H9 (cell line): ENCODE data around the gene SMAD6. TPM values are rescaled to one million over a fixed set of nuclear protein-coding genes. Genes with fewer than 3 reads are reported as not detected.

Experiments
- DNase-seq: peaks from one replicate; pipeline ENCODE4 v3.0.0-alpha.2; 2017
- H2AFZ ChIP-seq: one replicate; pipeline ENCODE4 v1.6.1; 2013; ENCODE audit warnings: mild to moderate bottlenecking, low read length, control low read depth, moderate library complexity
- H2AK5ac ChIP-seq: 2 replicates; pipeline ENCODE4 v1.6.1; 2013; ENCODE audit warnings: low read length, control low read depth, mixed read lengths; ENCODE audit not compliant: insufficient read length
- H2BK120ac ChIP-seq: one replicate; pipeline ENCODE4 v1.6.1; 2013; ENCODE audit warnings: low read depth, mild to moderate bottlenecking, low read length, control low read depth, inconsistent platforms; ENCODE audit not compliant: poor library complexity, severe bottlenecking
- H2BK12ac ChIP-seq: 2 replicates; pipeline ENCODE4 v1.6.1; 2013; ENCODE audit warnings: low read length, control low read depth, mixed read lengths, low read depth; ENCODE audit not compliant: insufficient read length
- H2BK15ac ChIP-seq: 2 replicates; pipeline ENCODE4 v1.6.1; 2013; ENCODE audit warnings: low read depth, low read length, control low read depth
- H2BK20ac ChIP-seq: one replicate; pipeline ENCODE4 v1.6.1; 2013; ENCODE audit warnings: low read depth, mild to moderate bottlenecking, low read length, control low read depth, inconsistent platforms; ENCODE audit not compliant: poor library complexity, severe bottlenecking
- H2BK5ac ChIP-seq: 2 replicates; pipeline ENCODE4 v1.6.1; 2013; ENCODE audit warnings: low read length, control low read depth, mixed read lengths; ENCODE audit not compliant: insufficient read length
- H3K14ac ChIP-seq: 2 replicates; pipeline ENCODE4 v1.6.1; 2013; ENCODE audit warnings: low read length, control low read depth; ENCODE audit not compliant: insufficient read depth
- H3K18ac ChIP-seq: 2 replicates; pipeline ENCODE4 v1.6.1; 2013; ENCODE audit warnings: low read depth, mild to moderate bottlenecking, mixed read lengths, low read length, control low read depth; ENCODE audit not compliant: insufficient read length
- H3K23ac ChIP-seq: 2 replicates; pipeline ENCODE4 v1.6.1; 2013; ENCODE audit warnings: low read length, control low read depth, mixed read lengths, low read depth; ENCODE audit not compliant: insufficient read length
- H3K23me2 ChIP-seq: 2 replicates; pipeline ENCODE4 v1.6.1; 2013; ENCODE audit warnings: low read depth, mild to moderate bottlenecking, mixed read lengths, low read length, control low read depth; ENCODE audit not compliant: insufficient read length, poor library complexity, severe bottlenecking
- H3K27ac ChIP-seq: 2 replicates; pipeline ENCODE4 v1.5.1; 2013; ENCODE audit warnings: low read length, control low read depth, mixed read lengths, low read depth; ENCODE audit not compliant: insufficient read length
- H3K27me3 ChIP-seq: 2 replicates; pipeline ENCODE4 v1.6.1; 2013; ENCODE audit warnings: low read length, control low read depth, inconsistent platforms; ENCODE audit not compliant: insufficient read depth
- H3K4ac ChIP-seq: 2 replicates; pipeline ENCODE4 v1.6.1; 2013; ENCODE audit warnings: low read depth, mild to moderate bottlenecking, control low read depth, inconsistent platforms, low read length, moderate library complexity
- H3K4me1 ChIP-seq: 2 replicates; pipeline ENCODE4 v1.6.1; 2013; ENCODE audit warnings: low read length, control low read depth, inconsistent platforms; ENCODE audit not compliant: insufficient read depth
- H3K4me2 ChIP-seq: 2 replicates; pipeline ENCODE4 v1.6.1; 2013; ENCODE audit warnings: low read length, control low read depth, mixed read lengths; ENCODE audit not compliant: insufficient read length, insufficient read depth
- H3K56ac ChIP-seq: 2 replicates; pipeline ENCODE4 v1.6.1; 2013; ENCODE audit warnings: low read depth, mild to moderate bottlenecking, mixed read lengths, low read length, control low read depth; ENCODE audit not compliant: insufficient read length
- H3K79me1 ChIP-seq: 2 replicates; pipeline ENCODE4 v1.6.1; 2013; ENCODE audit warnings: low read depth, mild to moderate bottlenecking, moderate library complexity, low read length, control low read depth, inconsistent platforms; ENCODE audit not compliant: insufficient read depth, poor library complexity, severe bottlenecking
- H3K79me2 ChIP-seq: 2 replicates; pipeline ENCODE4 v1.6.1; 2013; ENCODE audit warnings: low read length, control low read depth, inconsistent platforms; ENCODE audit not compliant: insufficient read depth
- H3K9ac ChIP-seq: 2 replicates; pipeline ENCODE4 v1.6.1; 2013; ENCODE audit warnings: low read length, control low read depth, mixed read lengths; ENCODE audit not compliant: insufficient read length; ENCODE audit errors: extremely low read depth
- H3K9me3 ChIP-seq: one replicate; pipeline ENCODE4 v1.6.1; 2013; ENCODE audit warnings: low read depth, low read length, inconsistent platforms; ENCODE audit not compliant: control insufficient read depth
- H3T11ph ChIP-seq: one replicate; pipeline ENCODE4 v1.6.1; 2013; ENCODE audit warnings: mild to moderate bottlenecking, low read length, control low read depth, inconsistent platforms
- H4K20me1 ChIP-seq: one replicate; pipeline ENCODE4 v1.6.1; 2013; ENCODE audit not compliant: control insufficient read depth, insufficient read length, insufficient read depth
- H4K5ac ChIP-seq: 2 replicates; pipeline ENCODE4 v1.6.1; 2013; ENCODE audit warnings: low read depth, mild to moderate bottlenecking, mixed read lengths, low read length, control low read depth; ENCODE audit not compliant: insufficient read length
- H4K8ac ChIP-seq: replicated peaks from 2 replicates; pipeline ENCODE4 v1.6.1; 2013; ENCODE audit warnings: low read length, control low read depth, mixed read lengths, low read depth; ENCODE audit not compliant: insufficient read length
- H4K91ac ChIP-seq: 2 replicates; pipeline ENCODE4 v1.6.1; 2013; ENCODE audit warnings: low read depth, mild to moderate bottlenecking, moderate library complexity, mixed read lengths, low read length, control low read depth; ENCODE audit not compliant: insufficient read length
- H3K27ac Mint-ChIP-seq, 3 experiments: 2 replicates in 2 of 3; 3 replicates in 1 of 3; pipeline ENCODE4 v1.8.0; 2020 to 2021; ENCODE audit warnings: mixed read lengths in 3 of 3, mild to moderate bottlenecking in 1 of 3, moderate library complexity in 1 of 3
- H3K27me3 Mint-ChIP-seq: 2 replicates; pipeline ENCODE4 v1.8.0; 2021; ENCODE audit warnings: low read depth, mild to moderate bottlenecking, moderate library complexity, mixed read lengths
- H3K36me3 Mint-ChIP-seq, 3 experiments: 2 replicates in 2 of 3; 3 replicates in 1 of 3; pipeline ENCODE4 v1.8.0; 2020 to 2021; ENCODE audit warnings: low read depth in 3 of 3, mixed read lengths in 3 of 3; ENCODE audit not compliant: insufficient read depth in 1 of 3
- H3K4me1 Mint-ChIP-seq, 2 experiments: 2 replicates each; pipeline ENCODE4 v1.8.0; 2020; ENCODE audit warnings: mixed read lengths in 2 of 2
- H3K4me3 Mint-ChIP-seq, 2 experiments: 2 replicates in 1 of 2; 3 replicates in 1 of 2; pipeline ENCODE4 v1.8.0; 2020 to 2021; ENCODE audit warnings: mild to moderate bottlenecking in 2 of 2, mixed read lengths in 2 of 2, moderate library complexity in 1 of 2
- H3K9me3 Mint-ChIP-seq, 2 experiments: 2 replicates in 1 of 2; 3 replicates in 1 of 2; pipeline ENCODE4 v1.8.0; 2020; ENCODE audit warnings: mild to moderate bottlenecking in 2 of 2, mixed read lengths in 2 of 2, moderate library complexity in 1 of 2
- CTCF ChIP-seq: fragments of 200-600 bp; sonication (generic); conservative IDR thresholded peaks from 3 replicates; pipeline ENCODE4 v1.8.0; 2021; ENCODE audit warnings: antibody characterized with exemption, mild to moderate bottlenecking
- WGBS: extraction: QIAGEN DNeasy Blood & Tissue Kit; methylation state at CpG from one replicate; pipeline ENCODE4 v1.1.7; 2013; ENCODE audit warnings: missing lambda C conversion rate, low lambda C conversion rate, mixed read lengths; ENCODE audit not compliant: insufficient read length; ENCODE audit errors: extremely low coverage; 5-methylcytosine and 5-hydroxymethylcytosine counted together
- total RNA-seq: library from RNA; stranded (reverse); gene quantifications from 2 replicates; pipeline ENCODE4 v1.2.1, GENCODE V29; 2021

SMAD6 gene
- total RNA-seq, 1 experiment from 2014 or later, result 6.0 TPM

GRCh38 chr15:66707310-66708082 lies 5.5 kb downstream of the SMAD6 start:
- Mint-ChIP-seq H3K36me3 (peaks cover 0 to 9% (median 7%) of the 10 kb centered on the region in 3 experiments; a peak in 5 of 7 replicates), H3K27me3 (peaks cover 23% of the 10 kb centered on the region), H3K4me1 (peaks cover 25 to 36% of the 10 kb centered on the region in 2 experiments), H3K27ac (peak overlapping the region in 1 of 3 experiments; percentile 64; a peak in 1 of 7 replicates), H3K9me3 (peaks cover 0 to 1% of the 10 kb centered on the region in 2 experiments; a peak in 2 of 5 replicates), H3K4me3 (peak overlapping the region in 1 of 2 experiments; percentile 42; a peak in 1 of 5 replicates)
- no peak overlapping the region for H4K91ac ChIP-seq
- H3K9ac ChIP-seq, result no peak overlapping the region
- H3K4ac ChIP-seq, result no peak overlapping the region
- no peak overlapping the region for H2BK5ac ChIP-seq
- no peak overlapping the region for H2BK120ac ChIP-seq
- no peak overlapping the region for H3K18ac ChIP-seq
- 0 out of 2 replicates have a peak, but pooled peaks cover 2% of the 10 kb centered on the region for H3K4me1 ChIP-seq
- H2AFZ ChIP-seq, result no peak overlapping the region
- WGBS, result no CpG with 5 or more reads among the region's 16 CpGs
- no peaks in the 10 kb centered on the region for H3K9me3 ChIP-seq
- H3K14ac ChIP-seq, result no peak overlapping the region
- H2AK5ac ChIP-seq, result no peak overlapping the region
- no peaks in the 10 kb centered on the region for H4K20me1 ChIP-seq
- no peak overlapping the region for H2BK15ac ChIP-seq
- peaks cover 9% of the 10 kb centered on the region for H3K23me2 ChIP-seq
- no peak overlapping the region for H3K4me2 ChIP-seq
- no peak overlapping the region for H4K8ac ChIP-seq
- H3K79me2 ChIP-seq, result no peaks in the 10 kb centered on the region
- no peak overlapping the region for H2BK12ac ChIP-seq
- no peak overlapping the region for H3T11ph ChIP-seq
- peak; percentile 59; the same call in 2 of the 3 replicates for TF ChIP-seq CTCF
- DNase-seq, result peak; percentile 86
- no peak overlapping the region for H3K56ac ChIP-seq
- no peak overlapping the region for H2BK20ac ChIP-seq
- no peak overlapping the region for H4K5ac ChIP-seq
- H3K23ac ChIP-seq, result no peak overlapping the region
- H3K27me3 ChIP-seq, result peaks cover 14% of the 10 kb centered on the region
- no peaks in the 10 kb centered on the region for H3K79me1 ChIP-seq
- no peak overlapping the region for H3K27ac ChIP-seq
